HCT116 (cell line): ENCODE results near the gene SIL1. TPM values are rescaled to one million over a fixed set of nuclear protein-coding genes. Genes with fewer than 3 reads are reported as not detected.

Experiments
- ATAC-seq: fragments of 200-7000 bp; cut with Tn5 transposase; 2 replicates; pipeline ENCODE4 v1.9.1; 2020; ENCODE audit warnings: mild to moderate bottlenecking, moderate library complexity
- BruUV-seq: library from RNA; stranded (reverse); fragments of 400-500 nt; replicated peaks from 2 replicates; lab custom pipeline; 2021; lab: Mats Ljungman, UMichigan
- CTCF ChIA-PET: fragments of 300-600 bp; sonication (Branson Sonifier 250); formaldehyde crosslinking; loops from one replicate; lab custom pipeline; 2021; ENCODE audit warnings: antibody characterized with exemption; lab: Charles Lee
- POLR2A ChIA-PET: fragments of 300-600, 350-600 bp; sonication (Branson Sonifier 250); formaldehyde crosslinking; loops from one replicate; lab custom pipeline; 2021; ENCODE audit warnings: antibody characterized with exemption; lab: Charles Lee
- RAD21 ChIA-PET, 2 experiments: fragments of 300-600 bp; sonication (Branson Sonifier 250); formaldehyde crosslinking; loops; one replicate each; lab custom pipeline; 2023; ENCODE audit warnings: low total read pairs in 2 of 2; ENCODE audit not compliant: uncharacterized antibody in 2 of 2, unreplicated experiment in 2 of 2, low non-redundant PET in 1 of 2; lab: Charles Lee
- DNase-seq: peaks from one replicate; pipeline ENCODE4 v3.0.0-alpha.2; 2010; ENCODE audit warnings: low read depth, low spot score
- H2AFZ ChIP-seq: fragments of 200-600 bp; shearing (Covaris generic), sonication (generic); 2 replicates; pipeline ENCODE4 v1.6.1; 2017; ENCODE audit warnings: low read depth, mixed run types, mixed read lengths, antibody characterized with exemption, low read length; ENCODE audit not compliant: poor library complexity, severe bottlenecking
- H3K27ac ChIP-seq: 2 replicates; pipeline ENCODE4 v1.5.1; 2012; ENCODE audit warnings: low read depth, low read length
- H3K27me3 ChIP-seq: fragments of 200-600 bp; sonication (generic); 2 replicates; pipeline ENCODE4 v1.6.1; 2016; ENCODE audit warnings: mixed run types, low read length, mixed read lengths; ENCODE audit not compliant: insufficient read depth
- H3K36me3 ChIP-seq, 2 experiments: fragments of 200-500 bp in 1 of 2; fragments of 200-600 bp in 1 of 2; sonication (Bioruptor generic) in 1 of 2; sonication (generic) in 1 of 2; 2 replicates each; pipeline versions ENCODE4 v1.5.1 to v1.6.1; 2014 to 2016; ENCODE audit warnings: low read length in 2 of 2, inconsistent platforms in 1 of 2, mixed read lengths in 1 of 2, mixed run types in 1 of 2; ENCODE audit not compliant: insufficient read depth in 2 of 2, control insufficient read depth in 1 of 2
- H3K4me1 ChIP-seq, 2 experiments: fragments of 200-600 bp in 1 of 2; sonication (generic) in 1 of 2; 2 replicates each; pipeline versions ENCODE4 v1.5.1 to v1.6.1; 2012 to 2017; ENCODE audit warnings: low read length in 2 of 2, inconsistent platforms in 1 of 2, mild to moderate bottlenecking in 1 of 2, mixed read lengths in 1 of 2, mixed run types in 1 of 2, moderate library complexity in 1 of 2; ENCODE audit not compliant: insufficient read depth in 2 of 2, control insufficient read depth in 1 of 2
- H3K4me2 ChIP-seq: fragments of 200-600 bp; sonication (generic); 2 replicates; pipeline ENCODE4 v1.6.1; 2017; ENCODE audit warnings: mixed run types, low read length, mixed read lengths
- H3K4me3 ChIP-seq, 2 experiments: fragments of 200-600 bp in 1 of 2; sonication (generic) in 1 of 2; replicated peaks in 1 of 2; 2 replicates each; pipeline ENCODE4 v1.5.1; 2011 to 2016; ENCODE audit warnings: low read length in 2 of 2, control low read depth in 1 of 2, low read depth in 1 of 2, mild to moderate bottlenecking in 1 of 2, mixed read lengths in 1 of 2, mixed run types in 1 of 2
- H3K79me2 ChIP-seq: fragments of 200-600 bp; sonication (generic); 2 replicates; pipeline ENCODE4 v1.6.1; 2017; ENCODE audit warnings: mild to moderate bottlenecking, mixed run types, low read length, moderate library complexity, mixed read lengths; ENCODE audit not compliant: insufficient read depth
- H3K9ac ChIP-seq: fragments of 200-600 bp; sonication (generic); 2 replicates; pipeline ENCODE4 v1.6.1; 2016; ENCODE audit warnings: low read length, mixed read lengths
- H3K9me2 ChIP-seq: fragments of 200-600 bp; sonication (generic), shearing (Covaris generic); 2 replicates; pipeline ENCODE4 v1.6.1; 2017; ENCODE audit warnings: mixed run types, mild to moderate bottlenecking, moderate library complexity; ENCODE audit not compliant: insufficient read depth
- H3K9me3 ChIP-seq, 2 experiments: fragments of 200-500 bp in 1 of 2; fragments of 200-600 bp in 1 of 2; sonication (Bioruptor generic) in 1 of 2; sonication (generic) in 1 of 2; 2 replicates each; pipeline ENCODE4 v1.6.1; 2014 to 2017; ENCODE audit warnings: low read length in 2 of 2, mixed read lengths in 2 of 2, inconsistent platforms in 1 of 2, low read depth in 1 of 2, mild to moderate bottlenecking in 1 of 2, mixed run types in 1 of 2, moderate library complexity in 1 of 2; ENCODE audit not compliant: control insufficient read depth in 1 of 2, insufficient read depth in 1 of 2
- H4K20me1 ChIP-seq: fragments of 200-600 bp; sonication (generic), shearing (Covaris generic); 2 replicates; pipeline ENCODE4 v1.6.1; 2017; ENCODE audit warnings: mixed run types, mild to moderate bottlenecking, moderate library complexity; ENCODE audit not compliant: insufficient read depth
- ATF3 ChIP-seq: IDR thresholded peaks from 2 replicates; pipeline ENCODE4 v1.6.1; 2012
- CEBPB ChIP-seq: IDR thresholded peaks from 2 replicates; pipeline ENCODE4 v1.6.1; 2012; ENCODE audit warnings: low read depth
- EZH2 ChIP-seq: fragments of 200-600 bp; sonication (generic); IDR thresholded peaks from 2 replicates; pipeline ENCODE4 v1.6.1; 2017; ENCODE audit warnings: antibody characterized with exemption, mixed run types
- POLR2A ChIP-seq: IDR thresholded peaks from 2 replicates; pipeline ENCODE4 v1.7.0; 2011; ENCODE audit warnings: borderline replicate concordance; ENCODE audit not compliant: insufficient read depth, insufficient read length; ENCODE audit errors: extremely low read depth
- REST ChIP-seq: IDR thresholded peaks from 2 replicates; pipeline ENCODE4 v1.6.1; 2012; ENCODE audit warnings: low read depth
- SIN3A ChIP-seq: IDR thresholded peaks from 2 replicates; pipeline ENCODE4 v1.6.1; 2012; ENCODE audit warnings: low read depth
- TCF7L2 ChIP-seq: IDR thresholded peaks from 2 replicates; pipeline ENCODE4 v1.7.0; 2011; ENCODE audit warnings: borderline replicate concordance, inconsistent platforms; ENCODE audit not compliant: insufficient read depth, insufficient read length; ENCODE audit errors: extremely low read depth
- YY1 ChIP-seq: IDR thresholded peaks from 2 replicates; pipeline ENCODE4 v1.6.1; 2011; ENCODE audit warnings: low read length, low read depth, moderate library complexity, mild to moderate bottlenecking; ENCODE audit not compliant: insufficient replicate concordance; ENCODE audit errors: extremely low read depth
- ZFX ChIP-seq: fragments of 450-650 bp; IDR thresholded peaks from 2 replicates; pipeline ENCODE4 v1.6.1; 2017
- ZNF274 ChIP-seq: fragments of 200-500 bp; sonication (Bioruptor generic); IDR thresholded peaks from 2 replicates; pipeline ENCODE4 v1.6.1; 2014; ENCODE audit warnings: mild to moderate bottlenecking, low read depth, low read length, inconsistent platforms
- intact Hi-C: fragments of 100-400 bp; cut with micrococcal nuclease; formaldehyde crosslinking; loops from 2 replicates; pipeline ENCODE4 v1.10.0; 2022
- total RNA-seq: library from RNA; stranded (reverse); gene quantifications from one replicate; pipeline ENCODE4 v1.2.1, GENCODE V29; 2021; ENCODE audit not compliant: unreplicated experiment

The SIL1 gene
- total RNA-seq, 1 experiment from 2014 or later, result 34.0 TPM

DNA sequence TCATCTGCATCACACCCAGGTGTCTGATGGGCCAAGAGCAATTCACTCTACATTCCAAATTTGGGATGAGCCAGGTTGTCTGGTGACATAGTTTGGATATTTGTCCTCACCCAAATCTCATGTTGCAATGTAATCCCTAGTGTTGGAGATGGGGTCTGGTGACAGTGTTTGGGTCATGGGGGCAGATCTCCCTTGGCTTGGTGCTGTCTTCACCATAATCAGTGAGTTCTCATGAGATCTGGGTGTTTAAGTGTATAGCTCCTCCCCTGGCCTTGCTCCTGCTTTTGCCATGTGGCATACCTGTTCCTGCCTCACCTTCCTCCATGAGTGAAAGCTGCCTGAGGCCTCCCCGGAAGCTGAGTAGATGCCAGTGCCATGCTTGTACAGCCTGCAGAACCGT is 7.4 kb upstream of the SIL1 start:
- no peak overlapping the region for H3K27ac ChIP-seq
- no peaks in the 10 kb centered on the region for H3K36me3 ChIP-seq
- no peaks in the 10 kb centered on the region for H3K4me1 ChIP-seq
- no peaks in the 10 kb centered on the region for H3K9me3 ChIP-seq
- TF ChIP-seq REST (no peak), SIN3A (no peak), ATF3 (no peak), TCF7L2 (no peak), ZFX (no peak), CEBPB (no peak), EZH2 (no peak), YY1 (no peak), ZNF274 (no peak), POLR2A (no peak)
- ChIA-PET RAD21 (no interaction called here), CTCF (no interaction called here), POLR2A (no interaction called here)
- no peaks in the 10 kb centered on the region for H3K9me2 ChIP-seq
- no peaks in the 10 kb centered on the region for H4K20me1 ChIP-seq
- no peak overlapping the region for H3K4me3 ChIP-seq
- no peak overlapping the region for H2AFZ ChIP-seq
- DNase-seq (no peak), ATAC-seq (no peak)
- no peak overlapping the region for H3K4me2 ChIP-seq
- H3K79me2 ChIP-seq, result no peaks in the 10 kb centered on the region
- no peak overlapping the region for H3K9ac ChIP-seq
- intact Hi-C loops, result loop anchor here (10.0 kb wide), 1 partner anchor 61 kb away; no protein-coding TSS in a partner anchor
- H3K27me3 ChIP-seq, result no peaks in the 10 kb centered on the region
- BruUV-seq, result no TSS peak
